IMR-90 (cell line): Measurements from ENCODE around the gene AKT1S1. TPM values are rescaled to one million over a fixed set of nuclear protein-coding genes. Genes with fewer than 3 reads are reported as not detected.

Experiments used
- ATAC-seq: fragments of 200-7000 bp; cut with Tn5 transposase; 2 replicates; pipeline ENCODE4 v1.9.1; 2020; ENCODE audit warnings: low read depth, mild to moderate bottlenecking, moderate library complexity
- BruUV-seq: library from RNA; stranded (reverse); fragments of 400-500 nt; replicated peaks from 2 replicates; lab custom pipeline; 2021; lab: Mats Ljungman, UMichigan
- CTCF ChIA-PET: fragments of 300-600 bp; formaldehyde crosslinking; extraction: SDS; loops from one replicate; lab custom pipeline; 2021; ENCODE audit warnings: antibody characterized with exemption; lab: Yijun Ruan, JAX
- POLR2A ChIA-PET: fragments of 300-600 bp; sonication (Branson Sonifier 250); formaldehyde crosslinking; loops from one replicate; lab custom pipeline; 2022; ENCODE audit warnings: antibody characterized with exemption; ENCODE audit not compliant: unreplicated experiment; lab: Charles Lee
- DNase-seq: peaks from one replicate; pipeline ENCODE4 v3.0.0; 2013
- H2AFZ ChIP-seq: replicated peaks from 2 replicates; pipeline ENCODE3; 2013; ENCODE audit warnings: low read length, mild to moderate bottlenecking; ENCODE audit not compliant: poor library complexity
- H2AK5ac ChIP-seq: 2 replicates; pipeline ENCODE4 v1.6.1; 2013; ENCODE audit warnings: low read depth, low read length, inconsistent platforms
- H2AK9ac ChIP-seq: replicated peaks from 2 replicates; pipeline ENCODE3; 2013; ENCODE audit warnings: mild to moderate bottlenecking, low read depth, low read length, moderate library complexity; ENCODE audit not compliant: poor library complexity
- H2BK120ac ChIP-seq: 2 replicates; pipeline ENCODE4 v1.6.1; 2013; ENCODE audit warnings: low read depth, low read length, inconsistent platforms
- H2BK15ac ChIP-seq: 3 replicates; pipeline ENCODE4 v1.6.1; 2013; ENCODE audit warnings: low read depth, low read length, inconsistent platforms
- H2BK20ac ChIP-seq: 2 replicates; pipeline ENCODE4 v1.6.1; 2013; ENCODE audit warnings: low read depth, mild to moderate bottlenecking, inconsistent platforms, low read length, moderate library complexity
- H2BK5ac ChIP-seq: 2 replicates; pipeline ENCODE4 v1.6.1; 2013; ENCODE audit warnings: mild to moderate bottlenecking, low read depth, low read length, inconsistent platforms; ENCODE audit not compliant: poor library complexity, severe bottlenecking
- H3K14ac ChIP-seq: replicated peaks from 2 replicates; pipeline ENCODE4 v1.6.1; 2013; ENCODE audit warnings: low read depth, low read length, inconsistent platforms
- H3K18ac ChIP-seq: 2 replicates; pipeline ENCODE4 v1.6.1; 2013; ENCODE audit warnings: low read depth, low read length, control low read depth
- H3K23ac ChIP-seq: 2 replicates; pipeline ENCODE4 v1.6.1; 2013; ENCODE audit warnings: low read depth, low read length, inconsistent platforms
- H3K27ac ChIP-seq: 2 replicates; pipeline ENCODE4 v1.5.1; 2013; ENCODE audit warnings: mild to moderate bottlenecking, control low read depth, low read length; ENCODE audit not compliant: insufficient read depth
- H3K27me3 ChIP-seq: 2 replicates; pipeline ENCODE4 v1.6.1; 2013; ENCODE audit warnings: low read length; ENCODE audit not compliant: control insufficient read depth, insufficient read depth
- H3K36me3 ChIP-seq: 2 replicates; pipeline ENCODE4 v1.6.1; 2013; ENCODE audit warnings: low read length, mixed read lengths; ENCODE audit not compliant: control insufficient read depth, insufficient read depth
- H3K4ac ChIP-seq: 2 replicates; pipeline ENCODE4 v1.6.1; 2013; ENCODE audit warnings: low read depth, low read length, inconsistent platforms
- H3K4me1 ChIP-seq: 2 replicates; pipeline ENCODE4 v1.6.1; 2013; ENCODE audit warnings: low read length, mixed read lengths; ENCODE audit not compliant: control insufficient read depth, insufficient read depth
- H3K4me2 ChIP-seq: 2 replicates; pipeline ENCODE4 v1.6.1; 2013; ENCODE audit warnings: low read depth, mild to moderate bottlenecking, control low read depth, low read length, moderate library complexity
- H3K4me3 ChIP-seq: 2 replicates; pipeline ENCODE4 v1.5.1; 2013; ENCODE audit warnings: low read depth, mild to moderate bottlenecking, control low read depth, low read length, moderate library complexity; ENCODE audit not compliant: insufficient read depth
- H3K56ac ChIP-seq: 2 replicates; pipeline ENCODE4 v1.6.1; 2013; ENCODE audit warnings: low read length, inconsistent platforms; ENCODE audit not compliant: insufficient read depth; ENCODE audit errors: extremely low read depth
- H3K79me1 ChIP-seq, 2 experiments: 2 replicates each; pipeline ENCODE4 v1.6.1; 2013; ENCODE audit warnings: low read length in 2 of 2, inconsistent platforms in 1 of 2, low read depth in 1 of 2
- H3K9ac ChIP-seq: 2 replicates; pipeline ENCODE4 v1.6.1; 2013; ENCODE audit warnings: low read depth, low read length, control low read depth
- H3K9me1 ChIP-seq: 2 replicates; pipeline ENCODE4 v1.6.1; 2013; ENCODE audit warnings: low read length, inconsistent platforms; ENCODE audit not compliant: insufficient read depth
- H3K9me3 ChIP-seq: 2 replicates; pipeline ENCODE4 v1.6.1; 2013; ENCODE audit warnings: low read length; ENCODE audit not compliant: control insufficient read depth, insufficient read depth
- H4K20me1 ChIP-seq: 2 replicates; pipeline ENCODE4 v1.6.1; 2013; ENCODE audit warnings: low read length, inconsistent platforms; ENCODE audit not compliant: insufficient read depth
- H4K5ac ChIP-seq: 2 replicates; pipeline ENCODE4 v1.6.1; 2013; ENCODE audit warnings: mild to moderate bottlenecking, low read depth, low read length, control low read depth
- H4K8ac ChIP-seq, 2 experiments: 2 replicates each; pipeline ENCODE4 v1.6.1; 2013; ENCODE audit warnings: low read depth in 2 of 2, low read length in 2 of 2, control low read depth in 1 of 2, inconsistent platforms in 1 of 2
- H4K91ac ChIP-seq: 2 replicates; pipeline ENCODE4 v1.6.1; 2013; ENCODE audit warnings: low read depth, low read length, inconsistent platforms; ENCODE audit not compliant: insufficient read depth
- BHLHE40 ChIP-seq: fragments of 150-350 bp; IDR thresholded peaks from 2 replicates; pipeline ENCODE4 v1.6.1; 2016; ENCODE audit warnings: mild to moderate bottlenecking, low read depth, low read length
- CEBPB ChIP-seq: IDR thresholded peaks from 2 replicates; pipeline ENCODE4 v1.6.1; 2012; ENCODE audit warnings: low read depth, low read length, improper control_type of control experiment
- CHD1 ChIP-seq: IDR thresholded peaks from 2 replicates; pipeline ENCODE4 v1.6.1; 2012; ENCODE audit warnings: low read depth, low read length, improper control_type of control experiment
- CTCF ChIP-seq: conservative IDR thresholded peaks from 2 replicates; pipeline ENCODE4 v1.5.1; 2012; ENCODE audit warnings: mild to moderate bottlenecking, low read depth, low read length, improper control_type of control experiment
- MAZ ChIP-seq: IDR thresholded peaks from 2 replicates; pipeline ENCODE4 v1.6.1; 2012; ENCODE audit warnings: low read depth, mild to moderate bottlenecking, low read length, improper control_type of control experiment, moderate library complexity, borderline replicate concordance
- MXI1 ChIP-seq: IDR thresholded peaks from 2 replicates; pipeline ENCODE4 v1.6.1; 2012; ENCODE audit warnings: low read depth, mild to moderate bottlenecking, low read length, moderate library complexity, borderline replicate concordance
- NFE2L2 ChIP-seq: fragments of 150-350 bp; IDR thresholded peaks from 2 replicates; pipeline ENCODE4 v1.6.1; 2016; ENCODE audit warnings: low read depth, mild to moderate bottlenecking, low read length
- POLR2A ChIP-seq: IDR thresholded peaks from 2 replicates; pipeline ENCODE4 v1.6.1; 2012; ENCODE audit warnings: mild to moderate bottlenecking, low read depth, low read length
- RCOR1 ChIP-seq: IDR thresholded peaks from 2 replicates; pipeline ENCODE4 v1.6.1; 2012; ENCODE audit warnings: mild to moderate bottlenecking, low read length, improper control_type of control experiment; ENCODE audit not compliant: insufficient replicate concordance
- SMC3 ChIP-seq: fragments of 150-350 bp; IDR thresholded peaks from 2 replicates; pipeline ENCODE4 v1.6.1; 2016; ENCODE audit warnings: low read depth, mild to moderate bottlenecking, antibody characterized with exemption, low read length, moderate library complexity
- WGBS, 2 experiments: methylation state at CpG; one replicate each; pipeline versions ENCODE4 v1.1.5 to v1.1.7; 2013; ENCODE audit warnings: missing lambda C conversion rate in 2 of 2; ENCODE audit not compliant: insufficient read length in 1 of 2; ENCODE audit errors: extremely low coverage in 2 of 2; 5-methylcytosine and 5-hydroxymethylcytosine counted together
- dilution Hi-C: fragments of 300-500 bp; cut with HindIII; formaldehyde crosslinking; loops from one replicate; pipeline ENCODE4 v1.14.3; 2018; ENCODE audit warnings: low sequenced_read_pairs; ENCODE audit not compliant: unreplicated experiment
- in situ Hi-C: fragments of 300-500 bp; cut with MboI; formaldehyde crosslinking; loops from 3 replicates; pipeline ENCODE4 v1.14.3; 2019; ENCODE audit warnings: low sequenced_read_pairs, inconsistent platforms, mixed read lengths
- intact Hi-C: fragments of 100-400 bp; cut with micrococcal nuclease; formaldehyde crosslinking; loops from 2 replicates; pipeline ENCODE4 v1.10.0; 2022
- polyA plus RNA-seq, 3 experiments: library from polyadenylated mRNA; depleted of rRNA; stranded (reverse); fragments of >200 nt; gene quantifications; 2 replicates each; pipeline ENCODE4 v1.2.3, GENCODE V29; 2012; ENCODE audit warnings: low replicate concordance in 1 of 3
- total RNA-seq: library from RNA; depleted of rRNA; stranded (reverse); fragments of >200 nt; gene quantifications from 2 replicates; pipeline ENCODE4 v1.2.3, GENCODE V29; 2012

Gene AKT1S1
- total and polyA plus RNA-seq, 2 of the 4 experiments (the other 2 are of a cell fraction), result 3.6 to 54.4 TPM

GRCh38 chr19:49880162-49880869 is 3.2 kb upstream of the AKT1S1 start:
- Histone ChIP-seq H2BK20ac (no peak overlapping the region), H3K56ac (no peak overlapping the region), H4K8ac (no peak overlapping the region), H2AK9ac (no peak overlapping the region), H3K36me3 (peaks cover 53% of the 10 kb centered on the region), H4K91ac (no peak overlapping the region), H3K4me1 (peaks cover 6% of the 10 kb centered on the region), H3K14ac (no peak overlapping the region), H3K4me2 (no peak overlapping the region), H3K9ac (no peak overlapping the region), H2BK15ac (no peak overlapping the region), H3K79me1 (peaks cover 18 to 39% of the 10 kb centered on the region in 2 experiments), H2AK5ac (no peak overlapping the region), H3K4me3 (no peak overlapping the region), H3K4ac (no peak overlapping the region), H2BK5ac (no peak overlapping the region), H3K23ac (no peak overlapping the region), H3K27me3 (no peaks in the 10 kb centered on the region), H4K20me1 (no peaks in the 10 kb centered on the region; the same call in 1 of the 2 replicates), H2BK120ac (no peak overlapping the region), H4K5ac (no peak overlapping the region), H2AFZ (no peak overlapping the region), H3K27ac (no peak overlapping the region), H3K9me1 (peaks cover 8% of the 10 kb centered on the region), H3K18ac (no peak overlapping the region), H3K9me3 (peaks cover 6% of the 10 kb centered on the region; the same call in 1 of the 2 replicates)
- ChIA-PET CTCF (no interaction called here), POLR2A (no interaction called here)
- in situ Hi-C loops (no loop called here), dilution Hi-C loops (no loop called here), intact Hi-C loops (no loop called here)
- ATAC-seq (no peak), DNase-seq (no peak)
- WGBS, 2 experiments, result 100% methylated on average over 2 of the region's 10 CpGs; no CpG with 5 or more reads in 1 of the 2 experiments
- BruUV-seq, result no TSS peak
- TF ChIP-seq BHLHE40, result no peak
- no peak for TF ChIP-seq CTCF
- TF ChIP-seq POLR2A, result no peak
- no peak for TF ChIP-seq CEBPB
- no peak for TF ChIP-seq NFE2L2
- TF ChIP-seq SMC3, result no peak
- no peak for TF ChIP-seq MXI1
- TF ChIP-seq MAZ, result no peak
- no peak for TF ChIP-seq CHD1
- no peak for TF ChIP-seq RCOR1
